GM18498 (cell line): Measurements from ENCODE around the gene CDH12.
"Not testable (repeated sequence)": the region's sequence is repeated elsewhere in the genome, so short reads cannot be mapped to it uniquely, and the experiment has no call there.

Experiments
- ATAC-seq: cut with Tn5 transposase; IDR thresholded peaks from one replicate; pipeline ENCODE4 v1.9.1; 2021; ENCODE audit warnings: mild to moderate bottlenecking, moderate library complexity; ENCODE audit not compliant: unreplicated experiment

The CDH12 gene

GRCh38 chr5:22053195-22053594, 799.9 kb downstream of the CDH12 start:
- no peak for ATAC-seq

GRCh38 chr5:22051881-22052280, 801.3 kb downstream of the CDH12 start:
- ATAC-seq = no peak

- ATAC-seq = no peak
These were observed 802.2 kb downstream of the CDH12 start for GRCh38 chr5:22050931-22051330.

GRCh38 chr5:22044229-22044628, 808.9 kb downstream of the CDH12 start:
- ATAC-seq = no peak

- ATAC-seq = no peak
These were observed 817.1 kb downstream of the CDH12 start for GRCh38 chr5:22036061-22036460.

GRCh38 chr5:22033066-22033465, 820.1 kb downstream of the CDH12 start:
- ATAC-seq = no peak

- no peak for ATAC-seq
These were observed 829.4 kb downstream of the CDH12 start for GRCh38 chr5:22023784-22024183.

- ATAC-seq = not testable (repeated sequence)
These were observed 840.3 kb downstream of the CDH12 start for GRCh38 chr5:22012893-22013292.

GRCh38 chr5:22010808-22011207, 842.3 kb downstream of the CDH12 start:
- ATAC-seq = not testable (repeated sequence)

- ATAC-seq = not testable (repeated sequence)
These were observed 852.0 kb downstream of the CDH12 start for GRCh38 chr5:22001097-22001496.

GRCh38 chr5:21985799-21986198, 867.3 kb downstream of the CDH12 start:
- not testable (repeated sequence) for ATAC-seq

- not testable (repeated sequence) for ATAC-seq
These were observed 901.6 kb downstream of the CDH12 start for GRCh38 chr5:21951571-21951970.

GRCh38 chr5:21931116-21931515, 922.0 kb downstream of the CDH12 start:
- no peak for ATAC-seq

- peak; percentile 97 for ATAC-seq
These were observed 933.6 kb downstream of the CDH12 start for GRCh38 chr5:21919414-21920022.

GRCh38 chr5:21918451-21918850, 934.7 kb downstream of the CDH12 start:
- ATAC-seq = no peak

GRCh38 chr5:21910731-21911130, 942.4 kb downstream of the CDH12 start:
- no peak for ATAC-seq

GRCh38 chr5:21895766-21896350, 957.3 kb downstream of the CDH12 start:
- no peak for ATAC-seq

GRCh38 chr5:21893161-21893560, 960.0 kb downstream of the CDH12 start:
- no peak for ATAC-seq

- ATAC-seq = no peak
These were observed 963.6 kb downstream of the CDH12 start for GRCh38 chr5:21889581-21889980.

- ATAC-seq = no peak
These were observed 970.9 kb downstream of the CDH12 start for GRCh38 chr5:21882074-21882745.

- ATAC-seq = no peak
These were observed 973.0 kb downstream of the CDH12 start for GRCh38 chr5:21880164-21880563.

GRCh38 chr5:21862986-21863385, 990.2 kb downstream of the CDH12 start:
- ATAC-seq = no peak
